Choroid plexus epithelial cell (primary cell): ENCODE measurements around the gene BCL2.
A peak's percentile ranks its signal among the peaks of the same experiment; 100 is the strongest.

ENCODE experiments used
- DNase-seq: peaks from one replicate; pipeline ENCODE4 v3.0.0-alpha.2; 2010; ENCODE audit warnings: low read depth
- H3K4me3 ChIP-seq: 2 replicates; pipeline ENCODE4 v1.5.1; 2011; ENCODE audit warnings: low read depth, mild to moderate bottlenecking, control low read depth, low read length, moderate library complexity
- CTCF ChIP-seq: conservative IDR thresholded peaks from 2 replicates; pipeline ENCODE4 v1.5.1; 2011; ENCODE audit warnings: low read depth, mild to moderate bottlenecking, control low read depth, inconsistent platforms, low read length, moderate library complexity

BCL2 gene

GRCh38 chr18:63301434-63301833 lies 18.1 kb downstream of the BCL2 start:
- DNase-seq: no peak
- H3K4me3 ChIP-seq: no peak overlapping the region

DNA sequence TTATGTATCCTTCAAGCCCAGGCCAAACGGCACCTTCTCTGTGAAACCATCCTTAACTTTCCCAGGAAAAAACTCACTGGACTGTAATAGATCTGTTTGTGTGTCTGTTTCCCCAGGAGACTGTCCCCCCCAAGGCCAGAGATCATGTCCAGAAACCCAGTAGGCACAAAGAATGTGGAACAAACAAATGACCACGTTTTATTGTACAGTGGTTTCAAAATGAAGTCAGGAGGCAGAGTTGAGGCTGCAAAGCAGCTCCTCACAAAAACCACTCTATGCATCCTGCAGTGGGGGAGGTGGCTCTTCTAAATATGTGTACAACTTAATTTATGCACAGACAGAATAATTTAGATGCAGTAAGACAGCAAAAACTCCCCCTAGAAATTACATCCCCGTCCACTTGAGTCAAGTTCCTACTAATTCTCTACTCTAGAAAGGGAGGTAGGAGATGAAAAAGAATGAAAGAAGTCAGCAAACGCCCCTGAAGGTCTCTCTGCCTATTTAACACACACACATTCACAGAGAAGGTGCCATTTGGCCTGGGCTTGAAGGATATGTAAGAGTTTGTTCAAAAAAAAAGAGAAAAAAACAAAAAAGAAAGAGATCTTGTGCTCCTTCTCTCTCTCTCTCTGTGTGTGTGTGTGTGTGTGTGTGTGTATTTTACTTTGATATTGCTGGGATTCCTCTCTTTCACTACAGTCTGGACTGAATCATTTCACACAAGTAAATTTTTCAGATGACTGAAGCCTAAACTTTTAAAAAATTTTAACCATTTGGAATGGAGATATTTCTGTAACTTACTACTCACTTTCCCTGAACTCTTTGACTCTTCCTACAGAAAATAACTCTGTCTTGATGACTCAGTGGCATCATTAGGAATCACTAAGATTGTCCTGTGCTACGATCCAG lies 19.5 kb downstream of the BCL2 start:
- no peak overlapping the region for H3K4me3 ChIP-seq
- DNase-seq: peak; percentile 26
- no peak for TF ChIP-seq CTCF

More at GRCh38 chr18:63301434-63301833, 18.1 kb downstream of the BCL2 start:
- no peak for TF ChIP-seq CTCF

- DNase-seq: no peak
- no peak overlapping the region for H3K4me3 ChIP-seq
- TF ChIP-seq CTCF: no peak
These were observed 20.9 kb downstream of the BCL2 start for GRCh38 chr18:63298400-63299365.

- no peak for TF ChIP-seq CTCF
- H3K4me3 ChIP-seq: no peak overlapping the region
- no peak for DNase-seq
These were observed 21.7 kb downstream of the BCL2 start for GRCh38 chr18:63297687-63298399.

- DNase-seq: no peak
- no peak for TF ChIP-seq CTCF
- no peak overlapping the region for H3K4me3 ChIP-seq
These were observed 25.6 kb downstream of the BCL2 start for GRCh38 chr18:63293935-63294334.

- no peak overlapping the region for H3K4me3 ChIP-seq
- TF ChIP-seq CTCF: no peak
- DNase-seq: no peak
These were observed 26.5 kb downstream of the BCL2 start for GRCh38 chr18:63292831-63293683.
